DMS79 treated with DMSO at 0.1 percent for 48 hours (cell line): ENCODE measurements around the gene COL13A1.

Source experiments
- DNase-seq: peaks from one replicate; lab custom pipeline; 2025; lab: John Stamatoyannopoulos, UW

COL13A1 gene

DNA sequence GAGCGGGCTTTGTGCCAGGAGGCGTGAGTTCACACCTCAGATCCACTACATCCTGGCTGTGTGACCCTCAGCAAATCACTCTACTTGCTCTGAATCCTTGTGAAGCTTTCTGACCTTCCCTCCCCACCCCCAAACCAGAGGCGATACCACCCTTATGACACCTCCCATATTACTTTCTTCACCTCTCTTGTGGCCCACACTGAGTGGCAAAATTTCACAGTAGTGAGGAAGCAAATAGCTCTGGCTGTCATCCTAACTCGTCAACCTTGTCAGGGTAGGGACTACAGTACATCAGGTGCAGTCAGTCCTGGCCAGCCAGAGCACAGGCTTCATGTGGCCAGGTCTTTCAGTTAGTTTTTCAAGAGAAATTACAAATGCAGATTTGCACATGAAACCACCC, 19.1 kb downstream of the COL13A1 start:
- no peak for DNase-seq

DNA sequence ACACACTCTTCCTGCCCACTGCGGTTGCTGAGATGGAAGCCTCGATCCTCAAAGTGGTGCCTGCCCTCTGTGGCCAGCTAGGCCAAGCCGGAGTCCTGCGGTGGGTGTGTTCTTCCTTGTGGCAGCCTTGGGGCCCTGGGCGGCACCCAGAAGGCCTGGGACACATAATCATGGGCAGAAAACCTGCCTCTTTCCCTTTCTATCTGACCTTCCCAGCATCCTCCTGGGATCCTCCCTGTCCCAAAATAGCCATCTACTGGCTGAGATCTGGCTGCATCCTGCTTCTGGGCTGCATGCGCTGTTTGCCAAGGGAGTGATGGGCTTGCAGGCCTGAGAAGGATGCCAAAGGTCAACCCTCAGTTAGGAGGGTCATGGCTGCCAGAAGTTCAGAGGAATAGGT, 23.9 kb downstream of the COL13A1 start:
- DNase-seq: no peak

DNA sequence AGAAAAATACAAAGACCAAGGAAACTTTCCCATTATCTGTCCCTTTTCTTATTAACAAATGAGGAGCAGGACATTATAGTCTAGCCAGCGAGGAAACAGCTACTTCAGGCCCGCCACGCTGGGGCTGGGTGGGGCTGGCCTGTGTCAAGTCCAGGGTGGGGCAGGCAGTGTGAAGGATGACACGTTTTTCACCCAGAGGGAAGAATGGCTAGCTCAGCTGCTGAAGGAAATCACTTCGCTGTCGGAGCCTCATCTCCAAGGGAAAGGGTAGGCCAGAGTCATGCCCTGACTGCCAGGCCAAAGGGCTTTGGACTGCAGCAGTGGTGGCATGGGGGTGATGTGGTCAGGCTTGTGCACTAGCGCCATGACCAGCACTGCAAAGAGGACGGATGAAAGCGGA, 24.4 kb downstream of the COL13A1 start:
- DNase-seq: no peak

DNA sequence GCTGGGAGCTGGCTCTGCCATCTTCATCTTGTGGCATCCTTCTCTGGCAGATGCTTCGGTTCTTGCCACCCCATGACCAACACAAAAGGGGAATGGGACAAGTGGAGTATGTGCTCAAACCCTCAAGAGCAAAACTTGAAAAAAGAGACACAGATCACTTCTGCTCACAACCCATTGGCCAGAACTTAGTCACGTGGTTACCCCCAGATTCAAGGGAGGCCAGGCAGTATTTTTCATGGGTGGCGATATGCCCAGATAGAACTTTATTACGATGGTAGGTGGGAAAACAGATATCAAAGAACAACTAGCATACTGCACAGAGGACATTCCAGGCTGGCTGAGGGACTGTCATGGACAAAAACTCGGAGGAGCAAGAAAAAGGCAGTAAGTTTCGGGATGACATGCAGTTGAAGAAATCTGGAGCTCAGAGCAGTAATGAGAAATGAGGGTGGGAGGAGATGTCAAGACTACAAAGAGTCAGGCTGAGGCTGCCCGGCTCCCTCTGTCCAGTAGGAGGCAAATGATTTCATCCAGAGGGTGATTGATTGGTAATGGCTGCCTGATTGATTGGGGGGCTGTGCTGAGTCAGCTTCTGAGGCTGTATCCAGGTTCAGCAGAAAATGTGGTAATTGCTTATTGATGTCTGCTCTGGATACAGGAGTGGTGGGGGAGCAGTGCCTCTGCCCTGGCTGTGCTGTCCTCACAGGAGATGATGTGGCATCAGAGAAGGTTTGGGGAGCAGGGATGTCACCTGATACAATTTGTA, 25.3 kb downstream of the COL13A1 start:
- no peak for DNase-seq

DNA sequence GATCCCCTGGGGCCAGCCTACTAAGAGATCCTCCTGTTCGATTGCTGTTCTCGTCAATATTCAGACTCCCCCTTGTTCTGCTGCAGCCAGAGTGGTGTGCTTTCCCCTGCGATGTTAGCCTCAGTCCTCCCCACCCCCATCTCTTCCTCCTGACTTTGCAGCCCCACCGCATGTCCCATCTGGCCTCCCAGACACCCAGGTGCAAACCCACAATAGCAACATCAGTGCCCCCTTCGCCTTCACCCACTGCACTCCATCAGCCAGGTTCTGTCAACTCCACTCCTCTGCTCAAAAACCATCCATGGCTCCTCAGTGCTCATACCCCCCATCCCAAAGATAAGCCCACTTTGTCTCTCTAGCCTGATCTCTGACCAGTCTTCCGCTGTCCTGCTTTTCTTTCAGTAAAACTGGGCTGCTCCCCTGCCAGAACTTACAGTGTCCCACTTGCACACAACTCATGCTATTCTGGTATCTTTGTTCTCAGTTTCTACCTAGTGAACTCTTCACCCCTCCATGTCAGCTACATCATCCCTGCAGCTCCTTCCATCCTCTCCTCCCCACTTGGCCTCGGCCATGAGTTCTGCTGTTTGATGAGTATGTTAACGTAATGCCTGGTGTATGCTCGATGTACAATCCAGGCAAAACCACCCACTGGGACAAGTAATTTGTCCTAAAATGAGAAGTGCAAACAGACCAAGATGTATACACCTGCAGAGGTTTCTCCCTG, 26.6 kb downstream of the COL13A1 start:
- peak; percentile 14 for DNase-seq

DNA sequence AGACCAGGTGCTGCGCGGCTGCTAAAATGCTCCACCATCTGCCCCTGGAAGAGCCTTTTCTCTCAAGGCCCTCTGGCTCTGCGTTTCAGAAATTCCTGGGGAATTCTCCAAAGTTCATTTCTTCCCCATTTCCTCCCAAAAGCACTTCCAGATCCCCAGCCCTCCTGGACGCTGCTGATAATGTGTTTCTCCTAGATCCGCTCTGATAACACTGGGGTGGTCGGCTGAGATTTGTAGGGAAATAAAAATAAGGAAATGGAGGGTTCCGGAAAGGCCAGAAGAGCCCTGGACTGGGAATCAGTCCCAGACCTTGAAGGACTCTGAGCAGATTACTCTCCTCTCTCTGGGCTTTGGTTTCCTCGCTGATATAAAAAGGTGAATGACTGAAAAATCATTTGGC, 28.1 kb downstream of the COL13A1 start:
- DNase-seq: no peak

DNA sequence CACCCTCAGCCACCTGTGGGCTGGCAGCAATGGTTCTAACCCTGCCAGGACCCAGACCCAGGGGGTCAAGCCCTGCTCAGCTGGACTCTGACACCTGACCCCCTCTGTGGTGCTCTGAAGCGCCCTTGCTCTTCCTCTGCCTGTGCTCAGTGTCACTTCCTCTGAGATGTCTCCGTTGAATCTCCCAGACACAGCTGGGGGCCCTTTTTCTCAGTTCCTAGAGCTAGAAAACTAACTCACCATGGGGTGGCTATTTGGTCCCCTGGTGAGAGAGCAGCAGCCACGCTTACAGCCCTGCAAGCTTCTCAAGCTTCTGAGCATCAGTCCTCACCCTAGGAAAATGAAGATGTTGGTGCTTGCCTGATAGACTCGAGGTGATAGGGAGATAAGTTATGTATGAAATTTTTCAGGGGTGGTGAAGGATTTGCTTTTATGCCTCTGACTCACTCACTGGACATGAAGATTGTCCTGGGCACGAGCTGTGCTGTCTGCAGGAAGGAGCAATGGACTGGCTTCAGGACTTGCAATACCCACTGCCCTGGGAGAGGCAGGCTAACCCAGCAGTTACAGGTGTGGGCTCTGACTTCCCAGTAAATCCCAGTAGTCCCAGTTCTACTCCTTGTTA, 29.6 kb downstream of the COL13A1 start:
- no peak for DNase-seq

DNA sequence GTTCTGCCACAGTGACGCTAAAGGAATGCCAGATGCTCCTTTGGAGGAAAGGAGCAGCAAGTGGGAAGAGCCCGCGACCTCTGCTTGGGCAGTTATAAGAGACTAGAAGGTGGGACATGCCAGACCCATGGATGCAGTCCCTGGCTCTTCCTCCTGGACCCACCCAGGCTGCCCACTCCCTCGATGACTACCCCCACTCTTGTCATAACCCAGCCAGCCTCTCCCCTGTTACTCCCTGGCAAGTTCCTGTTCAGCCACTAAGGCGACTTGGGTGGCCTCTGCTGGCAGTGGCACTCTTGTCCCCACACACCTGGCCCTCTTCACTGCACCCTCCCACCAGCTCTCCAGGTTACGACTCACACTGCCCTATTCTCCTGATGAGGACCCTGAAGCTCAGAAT, 33.5 kb downstream of the COL13A1 start:
- peak; percentile 25 for DNase-seq

DNA sequence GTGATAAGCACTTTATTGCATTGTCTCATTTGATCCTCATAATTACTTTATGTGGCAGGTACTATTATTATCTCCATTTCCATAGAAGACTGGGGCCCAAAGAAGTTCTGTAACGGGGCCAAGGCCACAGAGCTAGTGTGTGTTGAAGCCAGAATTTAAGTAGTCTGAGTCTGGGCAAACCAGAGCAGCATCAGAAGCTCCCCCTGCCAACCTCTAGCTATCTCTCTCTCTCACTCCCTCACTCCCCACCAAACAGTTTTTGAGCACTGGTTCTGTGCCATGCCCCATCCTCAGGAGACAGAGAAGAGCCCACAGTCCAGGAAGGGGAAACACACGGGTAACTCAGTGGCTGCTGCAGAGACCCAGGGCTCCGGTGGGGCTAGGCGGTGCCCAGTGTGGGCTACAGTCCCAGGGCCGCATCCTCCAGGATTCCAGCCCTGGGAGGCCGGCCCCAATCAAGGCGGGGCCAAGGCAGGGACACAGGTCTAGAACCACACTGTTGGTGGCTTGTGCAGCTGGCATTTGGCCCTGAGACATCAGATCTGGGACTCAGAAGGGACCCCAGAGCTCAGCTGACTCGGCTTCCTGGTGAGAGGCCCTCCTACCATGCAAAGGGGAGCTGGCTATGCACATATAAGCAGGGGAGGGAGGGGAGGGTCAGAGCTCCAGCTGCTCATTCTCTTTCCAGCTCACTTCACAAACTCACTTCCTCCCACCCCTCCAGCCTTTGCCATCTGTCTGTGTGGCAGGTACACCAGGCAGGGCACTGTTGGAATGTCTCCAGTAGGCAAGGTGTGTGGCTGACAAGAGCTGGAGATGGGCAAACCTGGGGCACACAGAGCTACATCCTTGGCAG, 34.4 kb downstream of the COL13A1 start:
- peak; percentile 27 for DNase-seq

DNA sequence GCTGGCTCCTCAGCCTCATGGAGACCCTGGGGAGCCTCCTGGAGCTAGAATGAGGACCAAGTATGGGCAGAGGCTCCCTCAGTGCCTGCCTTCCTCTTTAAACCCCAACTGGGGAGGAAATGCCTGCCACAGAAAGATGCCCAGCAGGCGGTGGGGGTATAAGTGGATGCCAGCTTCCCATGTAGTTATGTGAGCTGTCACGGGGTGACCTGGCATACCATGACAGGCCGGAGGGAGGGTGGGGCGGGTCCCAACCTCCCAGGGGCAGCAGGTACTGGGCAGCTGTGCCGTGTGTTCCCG, 35.0 kb downstream of the COL13A1 start:
- no peak for DNase-seq

DNA sequence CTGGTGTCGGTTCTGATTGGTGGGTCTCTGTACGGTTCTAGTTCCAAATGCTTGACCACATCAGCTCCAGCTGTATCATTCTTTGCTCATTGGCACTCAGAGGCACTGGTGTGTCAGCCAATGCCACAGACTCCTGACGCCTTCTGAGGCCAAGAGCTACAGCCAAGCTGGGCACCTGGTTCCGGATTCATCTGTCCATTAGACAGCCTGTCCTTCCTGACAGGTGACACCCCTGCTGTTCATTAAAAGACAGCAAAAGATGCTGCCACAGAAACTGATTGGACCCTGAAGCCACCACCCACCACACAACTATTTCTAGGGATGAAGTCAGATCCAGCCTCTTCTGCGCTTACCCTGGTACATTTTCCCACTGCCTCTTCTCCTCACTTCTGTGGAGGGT, 35.6 kb downstream of the COL13A1 start:
- DNase-seq: no peak

DNA sequence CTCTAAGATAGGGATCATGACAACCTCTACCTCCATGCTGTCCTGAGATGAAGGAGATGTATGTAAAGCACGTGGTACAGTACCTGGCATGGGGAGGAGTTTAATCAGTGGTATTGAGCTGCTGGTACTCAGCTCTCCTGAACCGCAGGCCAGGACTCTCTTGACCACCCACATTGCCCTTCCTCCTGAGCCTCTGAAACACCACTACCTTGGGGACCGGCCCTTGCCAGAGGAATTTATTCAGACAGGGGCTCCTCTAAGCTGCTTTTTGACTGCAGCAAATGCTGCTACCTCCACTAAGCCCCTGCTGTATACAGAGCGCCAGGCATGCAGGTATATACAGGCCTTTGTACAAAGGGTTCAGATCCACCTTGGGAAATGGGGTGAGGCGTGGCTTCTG, 36.7 kb downstream of the COL13A1 start:
- DNase-seq: no peak

DNA sequence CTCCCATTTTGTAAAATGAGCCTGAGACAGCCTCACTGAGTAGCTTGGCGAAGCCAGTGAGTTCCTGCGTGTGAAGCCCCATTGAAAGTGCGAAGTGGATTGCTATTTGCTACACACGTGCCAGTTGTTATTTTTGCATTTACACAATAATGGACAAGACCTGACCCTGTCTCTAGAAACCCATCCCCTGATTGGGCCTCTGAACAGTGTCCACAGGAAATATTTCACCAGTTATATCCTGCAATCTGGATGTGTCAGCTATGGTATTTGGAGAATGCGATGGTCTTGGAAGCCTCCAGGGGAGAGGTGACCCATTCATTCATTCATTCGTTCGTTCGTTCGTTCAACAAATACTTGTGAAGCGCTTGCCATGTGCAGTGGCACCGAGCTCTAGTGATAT, 37.1 kb downstream of the COL13A1 start:
- no peak for DNase-seq

DNA sequence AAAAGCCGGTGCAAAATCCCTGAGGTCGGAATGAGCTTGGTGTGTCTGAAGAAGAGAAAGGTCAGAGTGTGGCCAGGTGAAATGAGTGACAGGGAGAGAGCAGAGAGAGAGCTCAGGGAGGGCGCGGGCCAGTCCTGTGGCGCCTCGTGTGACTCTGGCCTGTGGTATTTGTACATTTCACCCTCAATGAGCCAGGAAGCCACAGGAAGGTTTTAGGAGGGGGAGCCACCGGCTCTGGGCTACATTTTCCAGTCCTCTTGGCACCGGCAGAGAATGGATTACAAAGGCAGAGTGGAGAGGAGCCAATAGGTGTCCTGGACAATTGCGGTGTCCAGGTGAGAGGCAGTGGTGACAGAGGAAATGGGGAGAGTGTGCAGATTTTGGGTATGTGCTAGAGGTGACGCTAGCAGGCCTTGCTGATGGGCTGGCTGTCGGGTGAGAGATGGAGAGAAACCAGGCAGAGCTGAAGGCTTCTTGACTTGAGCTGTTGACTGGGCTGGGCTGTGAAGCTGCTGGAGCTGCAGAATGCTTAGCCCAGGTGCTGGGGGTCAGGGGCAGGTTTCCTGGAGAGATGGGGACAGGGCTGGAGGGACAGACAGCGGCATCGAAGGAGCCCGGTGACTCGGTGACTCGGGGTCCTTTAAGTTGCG, 38.1 kb downstream of the COL13A1 start:
- DNase-seq: no peak

DNA sequence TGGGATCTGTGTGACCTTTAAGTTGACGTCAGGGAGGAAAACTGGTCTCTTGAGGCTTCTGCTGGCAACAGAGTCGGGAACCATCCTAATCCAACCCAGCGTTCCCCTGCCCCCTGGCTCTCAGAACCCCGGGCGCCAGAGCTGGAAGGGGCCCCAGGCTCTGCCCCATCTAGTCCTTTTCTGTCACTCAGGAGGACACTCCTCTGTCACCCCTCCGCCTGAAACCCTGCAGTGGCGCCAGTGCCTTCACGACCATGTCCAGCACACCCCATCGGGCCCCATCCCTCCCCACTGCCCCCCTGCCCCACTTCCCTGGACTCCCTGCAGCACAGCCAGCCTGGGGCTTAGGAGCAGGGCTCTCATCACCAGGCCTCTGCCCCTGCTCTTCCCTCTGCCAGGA, 39.1 kb downstream of the COL13A1 start:
- DNase-seq: no peak

DNA sequence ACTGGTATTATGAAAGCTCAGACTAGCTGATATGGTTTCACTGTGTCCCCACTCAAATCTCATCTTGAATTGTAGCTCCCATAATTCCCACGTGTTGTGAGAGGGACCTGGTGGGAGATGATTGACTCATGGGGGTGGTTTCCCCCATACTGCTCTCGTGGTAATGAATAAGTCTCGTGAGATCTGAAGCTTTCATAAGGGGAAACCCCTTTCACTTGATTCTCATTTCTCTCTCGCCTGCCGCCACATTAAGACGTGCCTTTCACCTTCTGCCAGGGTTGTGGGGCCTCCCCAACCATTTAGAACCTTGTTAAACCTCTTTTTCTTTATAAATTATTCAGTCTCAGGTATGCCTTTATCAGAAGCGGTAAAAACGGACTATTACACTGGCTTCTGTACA, 40.3 kb downstream of the COL13A1 start:
- no peak for DNase-seq

DNA sequence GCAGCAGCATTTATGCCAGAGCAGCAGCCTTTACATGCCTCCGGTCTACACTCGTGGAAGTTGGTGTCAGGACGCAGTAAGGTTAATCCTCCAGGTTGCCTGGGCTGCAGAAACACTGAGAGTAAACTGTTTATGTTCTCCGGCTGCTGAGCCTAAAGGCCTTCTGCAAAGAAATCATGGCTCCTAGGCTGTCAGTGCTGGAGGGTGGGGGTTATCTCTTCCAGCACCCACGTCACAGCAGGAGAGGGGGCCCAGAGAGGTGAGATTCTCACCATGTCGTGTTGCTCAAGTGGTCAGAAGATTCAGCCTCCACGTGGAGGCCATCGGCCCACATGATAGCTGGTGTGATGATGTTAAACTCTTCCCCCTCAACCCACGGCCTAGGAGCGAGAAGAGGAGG, 41.2 kb downstream of the COL13A1 start:
- no peak for DNase-seq

DNA sequence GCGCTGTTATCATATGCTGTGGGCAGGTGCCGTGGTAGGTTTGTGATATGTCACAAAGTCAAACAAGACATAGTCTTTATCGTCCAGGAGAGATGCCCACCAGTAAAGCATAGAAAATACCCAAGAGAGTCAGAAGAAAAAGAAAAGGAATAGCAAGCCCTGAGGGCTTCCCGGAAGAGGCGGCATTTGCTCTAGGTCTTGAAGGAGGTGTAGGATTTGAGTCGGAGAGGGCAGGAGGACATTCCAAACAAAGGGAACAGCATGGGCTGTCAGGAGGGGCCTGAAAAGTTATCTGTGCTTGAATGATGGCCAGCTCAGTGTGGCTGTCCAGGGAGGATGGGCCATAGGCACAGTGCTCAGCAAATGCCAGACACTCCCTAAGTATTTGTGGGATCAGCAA, 42.2 kb downstream of the COL13A1 start:
- no peak for DNase-seq

DNA sequence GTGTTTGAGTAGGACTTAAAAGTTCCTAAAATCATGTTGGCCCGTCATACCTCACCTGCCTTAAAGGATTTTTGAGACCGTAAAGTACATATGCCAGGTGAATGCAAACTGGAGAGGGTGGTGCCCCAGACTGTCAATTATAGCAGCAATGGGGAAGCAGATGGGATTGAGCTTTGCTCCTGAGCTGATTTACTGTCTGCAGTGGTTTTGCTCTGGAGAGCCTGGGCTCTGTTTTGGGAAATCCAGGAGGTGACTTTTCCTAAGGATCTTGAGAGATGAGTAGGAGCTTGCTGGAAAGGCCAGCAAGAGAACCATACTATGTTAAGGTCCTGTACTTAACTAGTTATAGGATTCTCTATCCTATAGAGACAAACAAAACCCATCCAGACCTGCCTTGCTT, 43.0 kb downstream of the COL13A1 start:
- DNase-seq: peak; percentile 82

DNA sequence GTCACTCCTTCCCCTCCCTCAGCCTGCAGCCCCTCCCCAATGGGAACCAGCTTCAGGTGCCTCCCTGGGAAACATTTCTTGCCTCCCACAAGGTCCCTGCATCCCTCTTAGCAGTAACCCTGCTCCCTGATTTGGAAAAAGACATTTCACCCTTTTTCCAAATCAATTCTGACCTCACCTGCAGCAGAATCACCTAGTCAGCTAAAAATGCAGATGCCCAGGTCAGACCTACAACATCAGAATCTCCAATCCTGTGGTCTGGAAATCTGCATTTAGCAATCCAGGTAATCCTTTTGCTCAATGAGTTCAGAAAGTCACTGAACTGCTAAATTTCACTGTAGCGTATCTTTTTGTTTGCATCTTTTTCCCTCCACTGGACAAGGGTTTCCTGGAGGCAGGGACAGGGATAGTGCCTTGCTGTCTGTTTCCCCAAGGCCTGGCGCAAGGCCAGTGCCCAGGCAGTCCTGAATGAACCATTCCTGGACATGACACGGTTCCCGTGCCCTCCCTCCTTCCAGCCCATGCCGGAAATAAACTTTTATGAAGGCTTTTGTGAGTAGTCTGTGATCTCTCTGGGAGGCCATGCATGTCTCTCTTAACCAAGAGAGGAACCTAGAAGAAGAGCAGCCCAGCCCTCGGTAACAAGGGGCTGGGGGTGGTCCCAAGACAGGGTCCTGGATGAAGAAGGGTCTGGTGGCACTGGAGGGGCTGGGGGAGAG, 44.0 kb downstream of the COL13A1 start:
- DNase-seq: no peak

DNA sequence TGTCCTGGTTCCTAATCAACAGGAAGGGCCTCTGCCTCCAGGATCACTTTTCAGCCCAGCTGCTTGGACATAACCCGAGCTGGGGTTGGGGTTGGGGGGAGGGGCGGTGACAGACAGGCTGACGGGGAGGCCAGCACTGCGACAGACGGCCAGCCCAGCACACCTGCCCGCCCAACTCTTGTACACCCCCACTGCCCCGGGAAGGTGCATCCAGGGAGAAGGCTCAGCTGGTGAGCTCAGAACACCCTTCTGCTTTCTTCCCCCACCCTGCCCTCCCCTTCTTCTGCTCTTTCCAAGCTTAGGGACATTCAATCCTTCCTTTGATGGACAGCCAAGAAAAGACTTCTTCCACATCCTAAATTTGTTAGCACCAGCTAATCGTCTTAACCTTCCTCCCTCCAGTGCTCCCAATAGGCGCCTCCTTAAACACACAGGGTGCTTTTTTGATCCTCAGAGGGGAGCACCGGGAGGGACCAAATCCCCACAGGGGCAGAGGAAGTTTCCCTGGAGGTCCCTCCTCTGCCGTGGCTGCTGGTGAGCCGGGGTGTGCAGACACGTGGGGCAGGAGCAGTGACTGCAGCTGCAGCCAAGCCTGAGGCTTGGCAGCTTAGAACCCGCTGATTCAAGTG, 44.7 kb downstream of the COL13A1 start:
- no peak for DNase-seq
